Measurements from ENCODE around the gene MBP.

Gene MBP

DNA sequence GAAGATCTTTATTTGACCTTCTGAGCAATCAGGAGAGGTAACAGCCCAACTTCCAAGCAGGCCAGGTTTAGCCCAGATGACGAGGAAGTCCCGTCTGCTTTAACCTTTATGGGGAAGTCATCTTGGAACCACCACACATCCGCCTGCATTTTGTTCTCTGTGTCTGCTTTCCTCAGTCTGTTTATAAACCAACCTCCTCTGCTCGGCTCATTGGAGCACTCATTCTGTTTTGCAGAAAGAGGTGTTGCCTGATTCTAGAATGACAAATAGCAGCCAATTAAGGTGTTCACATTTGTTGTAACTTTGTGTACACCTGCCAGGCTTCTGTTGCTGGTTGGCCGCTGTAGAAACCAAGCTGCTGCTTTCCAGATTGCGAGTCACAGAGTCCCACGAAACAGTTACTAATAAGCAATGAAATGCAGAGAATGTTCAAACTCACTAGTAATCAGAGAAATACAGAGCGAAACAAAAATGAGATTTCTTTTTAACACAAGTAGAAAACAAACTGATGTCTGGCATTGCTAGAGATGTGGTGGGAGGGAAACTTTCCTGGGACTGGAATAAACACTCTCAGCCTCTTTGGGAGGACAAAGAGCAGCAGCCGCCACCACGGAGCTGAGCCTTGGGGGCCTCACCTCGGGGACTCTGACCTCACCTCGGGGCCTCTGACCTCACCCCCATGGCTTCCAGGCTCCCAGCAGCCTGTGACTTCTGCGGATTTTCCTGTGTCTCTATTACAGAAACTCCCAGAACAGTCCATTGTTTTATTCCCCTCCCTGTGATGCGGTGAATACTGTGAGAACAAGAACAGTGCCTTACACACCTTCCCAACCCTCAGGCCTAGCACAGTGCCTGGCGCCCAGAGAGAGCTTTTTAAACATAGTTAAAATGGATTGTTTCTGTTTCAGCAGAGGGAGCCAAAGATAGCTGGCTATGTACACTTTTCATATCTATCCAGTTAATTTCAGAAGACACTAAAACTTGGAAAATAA, 64.0 kb downstream of the MBP start:
- Histone ChIP-seq H3K36me3 (ENCODE audit: control insufficient read depth, insufficient read depth, low read length) (no peaks in the 10 kb centered on the region), H3K9me3 (ENCODE audit: control insufficient read depth, low read length) (no peaks in the 10 kb centered on the region), H3K4me3 (ENCODE audit: extremely low read depth, insufficient read depth, low read length, poor library complexity, severe bottlenecking) (no peak overlapping the region), H3K27ac (ENCODE audit: low read depth, low read length, severe bottlenecking) (peak overlapping the region; percentile 94), H3K4me1 (ENCODE audit: control insufficient read depth, insufficient read depth, low read length, poor library complexity, severe bottlenecking) (peaks cover 62% of the 10 kb centered on the region)
- 76 to 81% methylated on average over 8 to 12 of the region's 15 CpGs for WGBS, 2 experiments (ENCODE audit: insufficient coverage in 2 of 2)

DNA sequence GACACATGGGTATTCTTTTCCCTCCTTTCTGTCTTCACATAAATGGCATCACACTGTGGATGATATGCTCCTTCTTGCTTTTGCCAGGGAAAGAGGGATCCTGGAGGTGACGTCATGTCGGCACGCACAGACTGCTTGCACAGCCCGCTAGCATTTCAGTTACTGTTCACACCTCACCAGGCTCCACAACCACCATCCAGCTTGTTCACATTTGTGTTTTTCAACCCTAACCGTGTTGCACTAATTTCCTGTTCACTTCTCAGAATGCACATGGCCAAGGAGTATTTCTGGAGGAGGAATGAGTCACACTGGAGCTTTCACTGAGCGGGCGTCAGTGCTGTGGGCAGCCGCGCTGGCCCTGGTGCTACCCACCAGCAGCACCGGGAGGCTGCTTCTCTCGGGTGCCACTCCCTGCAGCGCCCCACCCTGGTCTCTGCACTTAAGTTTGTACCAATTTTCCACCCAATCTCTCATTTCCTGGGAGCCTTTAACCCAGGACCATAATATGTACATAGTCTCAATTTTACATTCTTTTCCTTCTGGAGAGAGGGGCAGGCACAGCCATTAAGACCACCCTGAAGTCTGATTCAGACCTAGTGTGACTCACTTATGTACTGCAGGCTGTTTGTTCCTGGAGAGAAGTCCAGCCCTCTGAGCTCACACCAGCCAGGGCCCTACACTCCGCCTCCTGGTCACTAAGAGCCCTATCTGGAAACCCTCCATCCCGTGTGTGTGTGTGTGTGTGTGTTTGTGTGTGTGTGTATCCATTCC, 65.1 kb downstream of the MBP start:
- peak overlapping the region; percentile 94 for H3K27ac ChIP-seq (ENCODE audit: low read depth, low read length, severe bottlenecking)
- no peak overlapping the region for H3K4me3 ChIP-seq (ENCODE audit: extremely low read depth, insufficient read depth, low read length, poor library complexity, severe bottlenecking)
- H3K36me3 ChIP-seq (ENCODE audit: control insufficient read depth, insufficient read depth, low read length): no peaks in the 10 kb centered on the region
- peaks cover 58% of the 10 kb centered on the region for H3K4me1 ChIP-seq (ENCODE audit: control insufficient read depth, insufficient read depth, low read length, poor library complexity, severe bottlenecking)
- 82 to 84% methylated on average over 8 to 11 of the region's 14 CpGs for WGBS, 2 experiments (ENCODE audit: insufficient coverage in 2 of 2)
- no peaks in the 10 kb centered on the region for H3K9me3 ChIP-seq (ENCODE audit: control insufficient read depth, low read length)

DNA sequence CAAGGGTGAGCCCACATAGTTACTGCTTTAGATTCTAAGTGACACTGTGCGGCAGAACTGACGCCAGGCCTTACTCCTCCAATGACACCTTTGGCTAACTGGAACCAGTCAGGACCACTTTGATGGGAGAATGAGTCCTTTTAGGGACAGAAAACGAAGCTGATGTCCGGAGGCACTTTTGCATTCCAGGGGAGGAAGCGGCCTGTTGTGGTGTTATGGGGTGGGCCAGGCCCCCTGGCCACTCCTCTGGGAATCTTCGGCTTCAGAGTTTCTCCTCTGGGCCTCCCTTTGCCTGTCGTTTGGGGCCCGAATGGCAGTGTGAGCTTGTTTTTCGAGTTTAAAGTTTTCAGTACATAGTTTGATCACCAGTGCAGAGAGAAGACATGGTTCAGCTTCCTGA, 65.9 kb downstream of the MBP start:
- H3K4me3 ChIP-seq (ENCODE audit: extremely low read depth, insufficient read depth, low read length, poor library complexity, severe bottlenecking): no peak overlapping the region
- H3K9me3 ChIP-seq (ENCODE audit: control insufficient read depth, low read length): no peaks in the 10 kb centered on the region
- 67 to 92% methylated on average over 5 to 9 of the region's 9 CpGs for WGBS, 2 experiments (ENCODE audit: insufficient coverage in 2 of 2)
- peak overlapping the region; percentile 94 for H3K27ac ChIP-seq (ENCODE audit: low read depth, low read length, severe bottlenecking)
- H3K4me1 ChIP-seq (ENCODE audit: control insufficient read depth, insufficient read depth, low read length, poor library complexity, severe bottlenecking): peaks cover 50% of the 10 kb centered on the region
- H3K36me3 ChIP-seq (ENCODE audit: control insufficient read depth, insufficient read depth, low read length): no peaks in the 10 kb centered on the region

- H3K4me3 ChIP-seq (ENCODE audit: extremely low read depth, insufficient read depth, low read length, poor library complexity, severe bottlenecking): no peak overlapping the region
- H3K36me3 ChIP-seq (ENCODE audit: control insufficient read depth, insufficient read depth, low read length): no peaks in the 10 kb centered on the region
- H3K4me1 ChIP-seq (ENCODE audit: control insufficient read depth, insufficient read depth, low read length, poor library complexity, severe bottlenecking): peaks cover 44% of the 10 kb centered on the region
- 91 to 100% methylated on average over 7 to 9 of the region's 9 CpGs for WGBS, 2 experiments (ENCODE audit: insufficient coverage in 2 of 2)
- H3K27ac ChIP-seq (ENCODE audit: low read depth, low read length, severe bottlenecking): no peak overlapping the region
- no peaks in the 10 kb centered on the region for H3K9me3 ChIP-seq (ENCODE audit: control insufficient read depth, low read length)
These were observed 66.5 kb downstream of the MBP start for GRCh38 chr18:77066101-77066500.

DNA sequence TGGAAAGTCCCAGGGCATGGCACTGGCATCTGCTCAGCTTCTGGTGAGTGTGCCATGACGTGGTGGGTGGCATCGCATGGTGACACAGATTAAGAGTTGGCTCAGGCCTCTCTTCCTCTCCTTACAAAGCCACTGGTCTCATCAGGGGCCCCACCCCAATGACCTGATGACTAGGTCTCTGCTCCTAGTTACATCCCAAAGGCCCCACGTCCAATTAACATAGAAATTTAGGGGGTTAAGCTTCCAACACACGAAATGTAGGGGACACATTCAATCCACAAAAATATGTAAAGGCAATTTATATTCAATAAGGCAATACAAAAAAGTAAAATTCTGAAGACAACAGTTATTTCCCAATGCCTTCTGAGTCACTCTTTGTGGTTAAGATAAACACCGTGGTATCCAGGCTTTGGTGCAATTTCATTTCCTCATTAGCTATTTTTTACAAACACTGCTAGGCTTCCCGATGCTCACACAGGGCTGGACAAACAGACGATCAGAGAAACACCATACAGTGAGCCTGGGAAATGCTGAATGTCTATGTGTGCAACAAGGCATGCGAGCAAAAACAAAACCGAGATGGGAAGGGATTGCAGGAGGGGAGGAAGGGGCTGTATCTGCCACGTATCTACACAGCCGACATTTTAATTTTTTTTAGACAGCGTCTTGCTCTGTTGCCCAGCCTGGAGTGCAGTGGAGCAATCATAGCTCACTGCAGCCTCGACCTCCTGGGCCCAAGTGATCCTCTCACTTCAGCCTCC, 67.2 kb downstream of the MBP start:
- Histone ChIP-seq H3K9me3 (ENCODE audit: control insufficient read depth, low read length) (no peaks in the 10 kb centered on the region), H3K36me3 (ENCODE audit: control insufficient read depth, insufficient read depth, low read length) (no peaks in the 10 kb centered on the region), H3K4me3 (ENCODE audit: extremely low read depth, insufficient read depth, low read length, poor library complexity, severe bottlenecking) (no peak overlapping the region), H3K27ac (ENCODE audit: low read depth, low read length, severe bottlenecking) (no peak overlapping the region), H3K4me1 (ENCODE audit: control insufficient read depth, insufficient read depth, low read length, poor library complexity, severe bottlenecking) (peaks cover 44% of the 10 kb centered on the region)
- 88 to 91% methylated on average over 10 of the region's 13 CpGs for WGBS, 2 experiments (ENCODE audit: insufficient coverage in 2 of 2)

DNA sequence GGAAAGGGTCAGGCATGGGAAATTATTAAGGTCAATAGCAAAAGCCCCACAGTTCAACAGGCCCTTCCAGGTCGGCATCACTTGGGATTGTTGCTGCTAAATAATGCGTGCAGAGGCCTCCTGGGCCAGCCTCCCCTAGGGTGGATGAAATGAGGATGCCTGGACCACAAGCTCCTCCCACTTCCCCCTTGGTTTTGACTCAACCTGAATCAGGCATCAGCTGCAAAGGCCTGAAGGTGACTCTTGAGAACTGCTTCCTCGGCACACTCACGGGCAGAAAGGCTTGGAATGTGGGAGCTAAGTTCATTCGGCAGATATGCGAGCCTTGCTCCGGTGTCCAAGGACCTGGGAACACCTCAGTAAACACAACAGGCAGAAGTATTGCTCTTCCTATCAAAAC, 69.3 kb downstream of the MBP start:
- H3K36me3 ChIP-seq (ENCODE audit: control insufficient read depth, insufficient read depth, low read length): no peaks in the 10 kb centered on the region
- H3K4me1 ChIP-seq (ENCODE audit: control insufficient read depth, insufficient read depth, low read length, poor library complexity, severe bottlenecking): peaks cover 28% of the 10 kb centered on the region
- WGBS, 2 experiments (ENCODE audit: insufficient coverage in 2 of 2): 86 to 92% methylated on average over 4 of the region's 7 CpGs

GRCh38 chr18:77062518-77063003, 70.0 kb downstream of the MBP start:
- Histone ChIP-seq H3K9me3 (ENCODE audit: control insufficient read depth, low read length) (no peaks in the 10 kb centered on the region), H3K36me3 (ENCODE audit: control insufficient read depth, insufficient read depth, low read length) (no peaks in the 10 kb centered on the region), H3K4me3 (ENCODE audit: extremely low read depth, insufficient read depth, low read length, poor library complexity, severe bottlenecking) (no peak overlapping the region), H3K27ac (ENCODE audit: low read depth, low read length, severe bottlenecking) (no peak overlapping the region), H3K4me1 (ENCODE audit: control insufficient read depth, insufficient read depth, low read length, poor library complexity, severe bottlenecking) (peaks cover 25% of the 10 kb centered on the region)
- 88 to 92% methylated on average over 8 to 11 of the region's 12 CpGs for WGBS, 2 experiments (ENCODE audit: insufficient coverage in 2 of 2)

More for the DNA sequence above, 69.3 kb downstream of the MBP start:
- H3K9me3 ChIP-seq (ENCODE audit: control insufficient read depth, low read length): no peaks in the 10 kb centered on the region
- no peak overlapping the region for H3K4me3 ChIP-seq (ENCODE audit: extremely low read depth, insufficient read depth, low read length, poor library complexity, severe bottlenecking)
- H3K27ac ChIP-seq (ENCODE audit: low read depth, low read length, severe bottlenecking): no peak overlapping the region

DNA sequence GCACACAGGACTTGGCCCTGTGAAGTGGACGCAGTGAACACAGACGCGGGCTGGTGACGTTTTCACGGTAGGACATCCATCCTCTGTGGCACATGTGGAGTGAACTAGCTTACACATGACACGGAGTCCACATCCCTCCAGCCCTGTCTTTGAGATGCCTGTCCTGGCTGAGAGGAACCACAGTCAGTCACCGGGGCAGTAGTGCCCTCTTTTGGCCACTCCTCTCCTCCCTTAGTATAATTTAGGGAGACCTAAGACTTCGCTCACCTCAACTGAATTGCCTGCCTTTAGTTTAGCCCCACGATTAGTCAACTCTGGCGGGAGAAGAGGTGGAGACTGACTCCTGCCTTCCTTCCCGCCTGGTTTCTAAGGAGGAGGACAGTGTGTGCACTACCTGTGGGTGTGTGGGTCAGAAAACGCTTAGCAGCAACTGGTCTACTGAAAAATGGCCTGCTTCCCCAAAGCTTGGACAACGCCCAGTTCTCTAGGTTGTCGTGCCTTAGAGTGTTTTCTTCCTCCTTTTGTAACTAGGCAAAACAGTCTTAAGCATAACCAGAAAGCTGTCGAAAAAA, 70.6 kb downstream of the MBP start:
- H3K27ac ChIP-seq (ENCODE audit: low read depth, low read length, severe bottlenecking): no peak overlapping the region
- 87 to 88% methylated on average over 11 of the region's 15 CpGs for WGBS, 2 experiments (ENCODE audit: insufficient coverage in 2 of 2)

DNA sequence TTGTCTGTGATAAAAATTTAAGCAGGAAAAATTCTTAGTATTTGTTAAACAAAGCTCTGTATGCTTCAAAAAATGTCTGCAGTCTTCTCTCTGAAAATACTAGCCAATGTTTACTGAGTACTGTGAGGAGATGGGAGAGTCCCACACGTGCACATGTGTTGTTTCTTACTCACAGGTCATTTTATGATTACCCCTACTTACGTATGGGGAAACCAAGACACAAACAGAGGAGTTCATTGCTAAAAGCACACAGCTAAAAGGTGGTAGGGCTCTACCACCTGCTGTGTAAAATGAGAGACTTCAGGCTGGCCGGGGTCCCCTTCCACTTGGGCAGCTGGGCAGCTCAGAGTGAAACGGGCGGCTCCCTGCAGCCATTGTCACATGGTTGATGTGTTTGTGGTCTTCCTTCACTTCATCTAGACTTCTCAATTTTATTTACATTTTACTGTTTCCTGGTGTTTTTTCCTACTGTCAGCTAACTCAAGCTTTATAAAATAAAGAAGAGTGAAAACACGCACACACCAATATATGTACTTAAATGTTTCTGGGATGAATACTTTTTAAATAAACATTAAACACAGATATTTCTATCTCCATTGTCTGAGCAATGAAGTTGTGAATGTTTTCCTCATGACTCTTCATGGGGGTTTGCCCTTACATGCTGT, 71.2 kb downstream of the MBP start:
- no peak overlapping the region for H3K4me3 ChIP-seq (ENCODE audit: extremely low read depth, insufficient read depth, low read length, poor library complexity, severe bottlenecking)
- no peaks in the 10 kb centered on the region for H3K9me3 ChIP-seq (ENCODE audit: control insufficient read depth, low read length)
- H3K27ac ChIP-seq (ENCODE audit: low read depth, low read length, severe bottlenecking): no peak overlapping the region
- no peaks in the 10 kb centered on the region for H3K36me3 ChIP-seq (ENCODE audit: control insufficient read depth, insufficient read depth, low read length)
- 90 to 100% methylated on average over 1 to 3 of the region's 6 CpGs for WGBS, 2 experiments (ENCODE audit: insufficient coverage in 2 of 2)
- peaks cover 13% of the 10 kb centered on the region for H3K4me1 ChIP-seq (ENCODE audit: control insufficient read depth, insufficient read depth, low read length, poor library complexity, severe bottlenecking)

More for the DNA sequence above, 70.6 kb downstream of the MBP start:
- Histone ChIP-seq H3K9me3 (ENCODE audit: control insufficient read depth, low read length) (no peaks in the 10 kb centered on the region), H3K4me1 (ENCODE audit: control insufficient read depth, insufficient read depth, low read length, poor library complexity, severe bottlenecking) (peaks cover 20% of the 10 kb centered on the region), H3K36me3 (ENCODE audit: control insufficient read depth, insufficient read depth, low read length) (no peaks in the 10 kb centered on the region), H3K4me3 (ENCODE audit: extremely low read depth, insufficient read depth, low read length, poor library complexity, severe bottlenecking) (no peak overlapping the region)

Data from mesodermal cell (in vitro differentiated cells).